HL-60 (cell line): ENCODE measurements around the gene DLG1.

Source experiments
- CTCF ChIP-seq: IDR thresholded peaks from one replicate; pipeline ENCODE4 v1.5.1; 2011; ENCODE audit warnings: low read length, control low read depth, inconsistent platforms; ENCODE audit not compliant: insufficient read depth
- GABPA ChIP-seq: IDR thresholded peaks from 2 replicates; pipeline ENCODE4 v1.6.1; 2012; ENCODE audit warnings: low read depth
- SPI1 ChIP-seq: IDR thresholded peaks from 2 replicates; pipeline ENCODE4 v1.6.1; 2012; ENCODE audit warnings: low read depth, mild to moderate bottlenecking, borderline replicate concordance

- TF ChIP-seq CTCF: no peak
- TF ChIP-seq GABPA: no peak
- no peak for TF ChIP-seq SPI1
These were observed 222.0 kb downstream of the DLG1 start for GRCh38 chr3:197076415-197076814.
